ENCODE measurements around the gene GRM4. TPM values are rescaled to one million over a fixed set of nuclear protein-coding genes. Genes with fewer than 3 reads are reported as not detected.

The GRM4 gene
- total RNA-seq, 1 experiment from 2014 or later, result not detected

- Mint-ChIP-seq H3K27me3 (ENCODE audit: insufficient read depth, unreplicated experiment) (peaks cover under 1% of the 10 kb centered on the region), H3K4me1 (ENCODE audit: insufficient read depth, unreplicated experiment) (no peaks in the 10 kb centered on the region), H3K36me3 (ENCODE audit: insufficient read depth, unreplicated experiment) (no peaks in the 10 kb centered on the region), H3K9me3 (ENCODE audit: unreplicated experiment) (peaks cover 6% of the 10 kb centered on the region), H3K4me3 (ENCODE audit: unreplicated experiment) (no peak overlapping the region), H3K27ac (ENCODE audit: low read depth, unreplicated experiment) (no peak overlapping the region)
- intact Hi-C loops (cut with micrococcal nuclease), result no loop called here
- POLR2A ChIA-PET, result no interaction called here
- no peak for TF ChIP-seq CTCF (IDR thresholded peaks at IDR 0.05; ENCODE audit: unreplicated experiment)
- no peak for DNase-seq (ENCODE audit: unreplicated experiment)
- CTCF ChIA-PET, result interaction anchor here (0.6 to 1.1 kb wide), 3 partner anchors 9 to 271 kb away, joined by 3 to 4 read pairs (median 3); no protein-coding TSS in a partner anchor
- no TSS peak for BruUV-seq (replicated peaks)
These were observed 130.3 kb downstream of the GRM4 start for GRCh38 chr6:34015586-34015985.

GRCh38 chr6:34011264-34011663, 134.6 kb downstream of the GRM4 start:
- intact Hi-C loops (cut with micrococcal nuclease), result no loop called here
- Mint-ChIP-seq H3K4me1 (ENCODE audit: insufficient read depth, unreplicated experiment) (no peaks in the 10 kb centered on the region), H3K36me3 (ENCODE audit: insufficient read depth, unreplicated experiment) (no peaks in the 10 kb centered on the region), H3K27me3 (ENCODE audit: insufficient read depth, unreplicated experiment) (peaks cover 11% of the 10 kb centered on the region), H3K27ac (ENCODE audit: low read depth, unreplicated experiment) (no peak overlapping the region), H3K9me3 (ENCODE audit: unreplicated experiment) (peaks cover 21% of the 10 kb centered on the region), H3K4me3 (ENCODE audit: unreplicated experiment) (no peak overlapping the region)
- ChIA-PET CTCF (no interaction called here), POLR2A (no interaction called here)
- TF ChIP-seq CTCF (IDR thresholded peaks at IDR 0.05; ENCODE audit: unreplicated experiment), result no peak
- BruUV-seq (replicated peaks), result no TSS peak
- DNase-seq (ENCODE audit: unreplicated experiment), result no peak

GRCh38 chr6:34005901-34006531, 139.9 kb downstream of the GRM4 start:
- no peak for TF ChIP-seq CTCF (IDR thresholded peaks at IDR 0.05; ENCODE audit: unreplicated experiment)
- intact Hi-C loops (cut with micrococcal nuclease), result no loop called here
- H3K27me3 Mint-ChIP-seq (ENCODE audit: insufficient read depth, unreplicated experiment), result peaks cover 23% of the 10 kb centered on the region
- BruUV-seq (replicated peaks), result no TSS peak
- no peak overlapping the region for H3K27ac Mint-ChIP-seq (ENCODE audit: low read depth, unreplicated experiment)
- DNase-seq (ENCODE audit: unreplicated experiment), result no peak
- H3K36me3 Mint-ChIP-seq (ENCODE audit: insufficient read depth, unreplicated experiment), result no peaks in the 10 kb centered on the region
- H3K9me3 Mint-ChIP-seq (ENCODE audit: unreplicated experiment), result peaks cover 23% of the 10 kb centered on the region
- CTCF ChIA-PET, result no interaction called here
- POLR2A ChIA-PET, result no interaction called here
- no peak overlapping the region for H3K4me3 Mint-ChIP-seq (ENCODE audit: unreplicated experiment)
- H3K4me1 Mint-ChIP-seq (ENCODE audit: insufficient read depth, unreplicated experiment), result no peaks in the 10 kb centered on the region

GRCh38 chr6:34004706-34005105, 141.2 kb downstream of the GRM4 start:
- intact Hi-C loops (cut with micrococcal nuclease), result no loop called here
- ChIA-PET POLR2A (interaction anchor here (0.6 kb wide), 1 partner anchor 57 kb away, joined by 3 read pairs; no protein-coding TSS in a partner anchor), CTCF (no interaction called here)
- Mint-ChIP-seq H3K9me3 (ENCODE audit: unreplicated experiment) (peaks cover 23% of the 10 kb centered on the region), H3K4me1 (ENCODE audit: insufficient read depth, unreplicated experiment) (no peaks in the 10 kb centered on the region), H3K4me3 (ENCODE audit: unreplicated experiment) (no peak overlapping the region), H3K27ac (ENCODE audit: low read depth, unreplicated experiment) (no peak overlapping the region), H3K36me3 (ENCODE audit: insufficient read depth, unreplicated experiment) (no peaks in the 10 kb centered on the region), H3K27me3 (ENCODE audit: insufficient read depth, unreplicated experiment) (peaks cover 26% of the 10 kb centered on the region)
- no peak for DNase-seq (ENCODE audit: unreplicated experiment)
- no TSS peak for BruUV-seq (replicated peaks)
- no peak for TF ChIP-seq CTCF (IDR thresholded peaks at IDR 0.05; ENCODE audit: unreplicated experiment)

All from MCF 10A (cell line).